H1 (cell line): ENCODE measurements around the gene SLC30A3. TPM values are rescaled to one million over a fixed set of nuclear protein-coding genes. Genes with fewer than 3 reads are reported as not detected.
A peak's percentile ranks its signal among the peaks of the same experiment; 100 is the strongest.

Experiments
- CTCF ChIA-PET: fragments of 300-600 bp; sonication (Branson Sonifier 250); formaldehyde crosslinking; loops from one replicate; lab custom pipeline; 2021; ENCODE audit not compliant: partially characterized antibody; lab: Charles Lee
- POLR2A ChIA-PET: fragments of 300-600 bp; sonication (Branson Sonifier 250); formaldehyde crosslinking; loops from one replicate; lab custom pipeline; 2021; ENCODE audit warnings: inconsistent platforms; ENCODE audit not compliant: partially characterized antibody; lab: Charles Lee
- DNase-seq, 2 experiments: peaks; one replicate each; pipeline versions ENCODE4 v3.0.0 to v3.0.0-alpha.2; 2010 to 2022; ENCODE audit warnings: low spot score in 2 of 2, low read depth in 1 of 2, mixed read lengths in 1 of 2
- FAIRE-seq: peaks from 2 replicates; lab custom pipeline; 2011; peaks lifted over from hg19 to GRCh38; lab: Jason Lieb, UNC
- H2AFZ ChIP-seq: 2 replicates; pipeline ENCODE4 v1.8.1; 2012; ENCODE audit warnings: low read length, inconsistent platforms
- H2AK5ac ChIP-seq: 2 replicates; pipeline ENCODE4 v1.6.1; 2013; ENCODE audit warnings: low read depth, low read length
- H2BK120ac ChIP-seq: replicated peaks from 2 replicates; pipeline ENCODE3; 2013; ENCODE audit warnings: low read depth, low read length, inconsistent platforms
- H2BK12ac ChIP-seq: 2 replicates; pipeline ENCODE4 v1.6.1; 2013; ENCODE audit warnings: low read depth, low read length
- H2BK15ac ChIP-seq: 2 replicates; pipeline ENCODE4 v1.6.1; 2013; ENCODE audit warnings: low read length
- H2BK20ac ChIP-seq: 2 replicates; pipeline ENCODE4 v1.6.1; 2013; ENCODE audit warnings: low read length
- H2BK5ac ChIP-seq: 2 replicates; pipeline ENCODE4 v1.6.1; 2013; ENCODE audit warnings: low read depth, low read length
- H3K14ac ChIP-seq: 2 replicates; pipeline ENCODE4 v1.6.1; 2013; ENCODE audit warnings: inconsistent platforms; ENCODE audit not compliant: insufficient read length
- H3K18ac ChIP-seq: 2 replicates; pipeline ENCODE4 v1.6.1; 2013; ENCODE audit warnings: low read length; ENCODE audit errors: extremely low read depth
- H3K23ac ChIP-seq: 2 replicates; pipeline ENCODE4 v1.6.1; 2013; ENCODE audit warnings: inconsistent platforms; ENCODE audit not compliant: insufficient read length
- H3K23me2 ChIP-seq: 2 replicates; pipeline ENCODE4 v1.6.1; 2013; ENCODE audit warnings: low read depth, low read length
- H3K27ac ChIP-seq: 2 replicates; pipeline ENCODE4 v1.6.1; 2011; ENCODE audit warnings: low read depth, low read length, inconsistent platforms
- H3K27me3 ChIP-seq, 4 experiments: replicated peaks in 1 of 4; 1 replicate in 1 of 4; 2 replicates in 3 of 4; pipeline versions ENCODE4 v1.6.1 to v1.8.1; 2011 to 2013; ENCODE audit warnings: low read length in 3 of 4, mild to moderate bottlenecking in 3 of 4, inconsistent platforms in 2 of 4, mixed read lengths in 2 of 4, moderate library complexity in 1 of 4; ENCODE audit not compliant: control insufficient read depth in 3 of 4, insufficient read depth in 3 of 4; ENCODE audit errors: extremely low read depth in 1 of 4
- H3K36me3 ChIP-seq, 4 experiments: 2 replicates each; pipeline versions ENCODE4 v1.6.1 to v1.8.1; 2011 to 2013; ENCODE audit warnings: mild to moderate bottlenecking in 4 of 4, low read length in 3 of 4, moderate library complexity in 2 of 4, control low read depth in 1 of 4, inconsistent platforms in 1 of 4; ENCODE audit not compliant: insufficient read depth in 4 of 4, control insufficient read depth in 2 of 4
- H3K4ac ChIP-seq: replicated peaks from 2 replicates; pipeline ENCODE3; 2013; ENCODE audit warnings: low read length, low read depth, mixed read lengths, inconsistent platforms; ENCODE audit not compliant: insufficient read length
- H3K4me1 ChIP-seq, 4 experiments: replicated peaks in 1 of 4; 1 replicate in 1 of 4; 2 replicates in 3 of 4; pipeline versions ENCODE4 v1.6.1 to v1.8.1; 2011 to 2013; ENCODE audit warnings: low read length in 3 of 4, inconsistent platforms in 2 of 4, mixed read lengths in 1 of 4; ENCODE audit not compliant: insufficient read depth in 4 of 4, control insufficient read depth in 3 of 4
- H3K4me2 ChIP-seq, 2 experiments: 2 replicates each; pipeline versions ENCODE4 v1.6.1 to v1.8.1; 2011 to 2013; ENCODE audit warnings: low read depth in 2 of 2, low read length in 2 of 2, control low read depth in 1 of 2, inconsistent platforms in 1 of 2, mild to moderate bottlenecking in 1 of 2; ENCODE audit not compliant: insufficient read depth in 1 of 2
- H3K4me3 ChIP-seq, 4 experiments: fragments of 200-600, 300-600 bp in 1 of 4; sonication (generic), shearing (Covaris generic), sonication (Bioruptor Twin) in 1 of 4; 2 replicates each; pipeline versions ENCODE4 v1.5.1 to v1.8.1; 2011 to 2016; ENCODE audit warnings: low read length in 4 of 4, low read depth in 3 of 4, control low read depth in 2 of 4, inconsistent platforms in 2 of 4, mild to moderate bottlenecking in 2 of 4, mixed read lengths in 1 of 4, moderate library complexity in 1 of 4; ENCODE audit not compliant: insufficient read depth in 2 of 4; ENCODE audit errors: extremely low read depth in 1 of 4
- H3K56ac ChIP-seq: replicated peaks from 2 replicates; pipeline ENCODE3; 2013; ENCODE audit warnings: low read depth, mild to moderate bottlenecking, mixed read lengths, low read length, inconsistent platforms; ENCODE audit not compliant: insufficient read length
- H3K79me1 ChIP-seq: 2 replicates; pipeline ENCODE4 v1.6.1; 2013; ENCODE audit warnings: low read depth, low read length, control low read depth
- H3K79me2 ChIP-seq, 2 experiments: 2 replicates each; pipeline versions ENCODE4 v1.6.1 to v1.8.1; 2012 to 2013; ENCODE audit warnings: low read length in 2 of 2, mild to moderate bottlenecking in 2 of 2, inconsistent platforms in 1 of 2; ENCODE audit not compliant: insufficient read depth in 2 of 2, control insufficient read depth in 1 of 2
- H3K9ac ChIP-seq, 4 experiments: replicated peaks in 1 of 4; 1 replicate in 1 of 4; 2 replicates in 3 of 4; pipeline versions ENCODE4 v1.6.1 to v1.8.1; 2011 to 2013; ENCODE audit warnings: low read depth in 3 of 4, low read length in 3 of 4, control low read depth in 2 of 4, mild to moderate bottlenecking in 2 of 4, moderate library complexity in 2 of 4, inconsistent platforms in 1 of 4; ENCODE audit errors: extremely low read depth in 1 of 4
- H3K9me3 ChIP-seq, 2 experiments: 2 replicates each; pipeline versions ENCODE4 v1.6.1 to v1.8.1; 2012 to 2013; ENCODE audit warnings: mild to moderate bottlenecking in 2 of 2, moderate library complexity in 2 of 2, control low read depth in 1 of 2, inconsistent platforms in 1 of 2, low read depth in 1 of 2, low read length in 1 of 2, mixed read lengths in 1 of 2; ENCODE audit not compliant: insufficient read depth in 2 of 2
- H4K20me1 ChIP-seq, 2 experiments: replicated peaks in 1 of 2; 2 replicates each; pipeline versions ENCODE3 to v1.8.1; 2011 to 2013; ENCODE audit warnings: inconsistent platforms in 2 of 2, low read length in 2 of 2, mild to moderate bottlenecking in 1 of 2; ENCODE audit not compliant: insufficient read depth in 2 of 2, control insufficient read depth in 1 of 2
- H4K5ac ChIP-seq: 2 replicates; pipeline ENCODE4 v1.6.1; 2013; ENCODE audit warnings: low read length, low read depth, mixed read lengths, inconsistent platforms; ENCODE audit not compliant: insufficient read length
- H4K8ac ChIP-seq: 2 replicates; pipeline ENCODE4 v1.8.0; 2013; ENCODE audit warnings: mild to moderate bottlenecking, moderate library complexity, low read length, inconsistent platforms; ENCODE audit not compliant: insufficient read depth; ENCODE audit errors: extremely low read depth
- H4K91ac ChIP-seq: replicated peaks from 2 replicates; pipeline ENCODE3; 2013; ENCODE audit warnings: low read length, mixed read lengths, inconsistent platforms; ENCODE audit not compliant: insufficient read length
- ASH2L ChIP-seq: fragments of 200-600, 300-600 bp; sonication (generic); IDR thresholded peaks from one replicate; pipeline ENCODE4 v1.7.1; 2017; ENCODE audit warnings: low read length
- EZH2 ChIP-seq: fragments of 200-600 bp; sonication (generic); IDR thresholded peaks from 2 replicates; pipeline ENCODE4 v1.7.1; 2012; ENCODE audit warnings: low read depth, mild to moderate bottlenecking, moderate library complexity, low read length, inconsistent platforms; ENCODE audit not compliant: severe bottlenecking
- JUND ChIP-seq: IDR thresholded peaks from 2 replicates; pipeline ENCODE4 v1.6.1; 2011; ENCODE audit warnings: mild to moderate bottlenecking, improper control_type of control experiment, low read length
- MAX ChIP-seq: IDR thresholded peaks from 2 replicates; pipeline ENCODE4 v1.6.1; 2012; ENCODE audit warnings: inconsistent platforms
- POLR2AphosphoS5 ChIP-seq: IDR thresholded peaks from 2 replicates; pipeline ENCODE4 v1.6.1; 2011; ENCODE audit warnings: low read depth, low read length
- SP1 ChIP-seq: IDR thresholded peaks from 2 replicates; pipeline ENCODE4 v1.6.1; 2011; ENCODE audit warnings: low read depth, low read length
- SUZ12 ChIP-seq: fragments of 200-600 bp; sonication (generic); IDR thresholded peaks from 2 replicates; pipeline ENCODE4 v1.6.1; 2012; ENCODE audit warnings: mild to moderate bottlenecking, inconsistent platforms, low read length, moderate library complexity, mixed read lengths
- TAF1 ChIP-seq: IDR thresholded peaks from 2 replicates; pipeline ENCODE4 v1.6.1; 2011; ENCODE audit warnings: mild to moderate bottlenecking, low read depth, low read length
- TAF7 ChIP-seq: optimal IDR thresholded peaks from 2 replicates; pipeline ENCODE3; 2011; ENCODE audit warnings: low read depth, mild to moderate bottlenecking, inconsistent platforms, low read length, moderate library complexity, borderline replicate concordance
- TBP ChIP-seq: IDR thresholded peaks from 2 replicates; pipeline ENCODE4 v1.6.1; 2011; ENCODE audit warnings: low read depth, low read length, improper control_type of control experiment
- ZNF274 ChIP-seq: IDR thresholded peaks from 2 replicates; pipeline ENCODE4 v1.7.0; 2012; ENCODE audit warnings: low read length, borderline replicate concordance; ENCODE audit errors: extremely low read depth
- WGBS, 2 experiments: shearing (Covaris generic) in 1 of 2; methylation state at CpG; one replicate each; pipeline versions ENCODE4 v1.1.6 to v1.1.7; 2013 to 2015; ENCODE audit warnings: low lambda C conversion rate in 2 of 2, mixed read lengths in 2 of 2, inconsistent platforms in 1 of 2, low coverage in 1 of 2, missing lambda C conversion rate in 1 of 2; ENCODE audit not compliant: insufficient replicate concordance in 2 of 2, insufficient coverage in 1 of 2, insufficient read length in 1 of 2; ENCODE audit errors: extremely low coverage in 1 of 2, missing lambda C conversion rate in 1 of 2; 5-methylcytosine and 5-hydroxymethylcytosine counted together
- polyA plus RNA-seq, 7 experiments: library from polyadenylated mRNA; depleted of rRNA in 3 of 7; stranded (reverse) in 5 of 7; unstranded in 2 of 7; fragments of >200 nt in 5 of 7; fragments of 200-250 nt in 2 of 7; gene quantifications; 1 replicate in 5 of 7; 2 replicates in 1 of 7; 4 replicates in 1 of 7; pipeline versions ENCODE4 v1.2.1 to v1.2.3, GENCODE V29; 2011 to 2013; ENCODE audit warnings: missing spikeins in 2 of 7, mixed read lengths in 2 of 7
- total RNA-seq: library from RNA; stranded (reverse); fragmentation: NEBNext Ultra II Directional; extraction: Animal tissue kit (Norgen Biotek cat#: 25700); gene quantifications from 2 replicates; pipeline ENCODE4 v1.2.1, GENCODE V29; 2021

Gene SLC30A3
- total and polyA plus RNA-seq, 2 of the 8 experiments (the other 6 are each of a cell fraction or from before 2014, with no cell fraction given) = 15.2 to 30.7 TPM

DNA sequence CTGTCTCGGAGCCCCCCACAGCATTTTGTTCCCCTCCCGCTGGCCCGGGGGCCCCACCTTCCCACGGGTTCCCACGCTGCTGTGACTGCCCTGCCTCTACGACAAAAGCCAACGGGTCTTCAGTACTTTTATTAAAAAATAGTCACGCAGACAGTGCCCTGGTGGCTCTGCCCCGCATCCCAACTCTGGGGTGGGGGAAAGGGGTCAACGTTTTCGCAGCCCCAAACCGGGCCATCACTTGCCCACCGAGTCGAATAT, 44.4 kb upstream of the SLC30A3 start:
- H4K5ac ChIP-seq = no peak overlapping the region
- no peak for TF ChIP-seq TAF1
- no peak for TF ChIP-seq SP1
- no peak for TF ChIP-seq JUND
- TF ChIP-seq ASH2L = no peak
- TF ChIP-seq MAX = no peak
- no peak for TF ChIP-seq TBP
- TF ChIP-seq TAF7 = no peak
- peak; percentile 80 for TF ChIP-seq SUZ12
- TF ChIP-seq EZH2 = peak; percentile 63
- TF ChIP-seq POLR2AphosphoS5 = no peak
- no peak for TF ChIP-seq ZNF274
- H3K27ac ChIP-seq = no peak overlapping the region
- H2AFZ ChIP-seq = no peak overlapping the region
- H3K79me1 ChIP-seq = no peaks in the 10 kb centered on the region
- H3K18ac ChIP-seq = no peak overlapping the region
- H3K23ac ChIP-seq = no peak overlapping the region
- peaks cover 0 to 4% (median 0%) of the 10 kb centered on the region in 4 experiments; a peak in 1 of 8 replicates for H3K36me3 ChIP-seq
- H2BK20ac ChIP-seq = no peak overlapping the region
- H4K91ac ChIP-seq = no peak overlapping the region
- WGBS, 2 experiments = 27% methylated on average over 14 of the region's 14 CpGs; no CpG with 5 or more reads in 1 of the 2 experiments
- POLR2A ChIA-PET = interaction anchor here (1.1 to 8.8 kb wide), 6 partner anchors 14 to 64 kb away, joined by 3 to 105 read pairs (median 6); partner anchors contain the start of genes GTF3C2, MPV17 and TRIM54
- peak overlapping the region; percentile 63 to 69 for H3K4me2 ChIP-seq
- H3K4ac ChIP-seq = no peak overlapping the region
- H2AK5ac ChIP-seq = no peak overlapping the region
- FAIRE-seq = no peak
- H3K56ac ChIP-seq = no peak overlapping the region
- peaks cover 10% of the 10 kb centered on the region; the same call in 1 of the 2 replicates for H3K23me2 ChIP-seq
- H3K9ac ChIP-seq = no peak overlapping the region
- no peaks in the 10 kb centered on the region for H3K79me2 ChIP-seq
- CTCF ChIA-PET = interaction anchor here (0.9 to 12.3 kb wide), 5 partner anchors 13 to 56 kb away, joined by 3 to 413 read pairs (median 6); partner anchors contain the start of genes DNAJC5G, MPV17 and TRIM54
- H2BK5ac ChIP-seq = no peak overlapping the region
- no peak overlapping the region for H2BK15ac ChIP-seq
- H3K4me3 ChIP-seq = peak overlapping the region in 3 of 4 experiments; percentile 26 to 51 (median 34); a peak in 5 of 8 replicates
- peaks cover 0 to 28% (median 14%) of the 10 kb centered on the region in 4 experiments; a peak in 5 of 7 replicates for H3K4me1 ChIP-seq
- H2BK120ac ChIP-seq = no peak overlapping the region
- peaks cover 29 to 41% (median 39%) of the 10 kb centered on the region in 4 experiments for H3K27me3 ChIP-seq
- H4K8ac ChIP-seq = peak overlapping the region; percentile 76; the same call in 1 of the 2 replicates
- H3K14ac ChIP-seq = no peak overlapping the region
- H2BK12ac ChIP-seq = no peak overlapping the region
- no peak for DNase-seq
- H3K9me3 ChIP-seq = no peaks in the 10 kb centered on the region; a peak in 1 of 4 replicates
- H4K20me1 ChIP-seq = peaks cover 4 to 11% of the 10 kb centered on the region in 2 experiments
